Loucy (cell line): Measurements from ENCODE around the gene NSUN6.

ENCODE experiments used
- H2AFZ ChIP-seq: fragments of 200-600 bp; sonication (generic); 2 replicates; pipeline ENCODE4 v1.6.0; 2016; ENCODE audit warnings: antibody characterized with exemption, mild to moderate bottlenecking, low read length, moderate library complexity
- H3F3A ChIP-seq: fragments of 200-600 bp; 2 replicates; pipeline ENCODE4 v1.6.0; 2016; ENCODE audit warnings: antibody characterized with exemption, low read depth, mild to moderate bottlenecking
- H3K27me3 ChIP-seq: fragments of 200-600 bp; sonication (generic); 2 replicates; pipeline ENCODE4 v1.6.1; 2014; ENCODE audit warnings: low read length, mild to moderate bottlenecking; ENCODE audit not compliant: insufficient read depth, poor library complexity, severe bottlenecking
- H3K36me3 ChIP-seq: fragments of 200-600 bp; sonication (generic); 2 replicates; pipeline ENCODE4 v1.6.1; 2016; ENCODE audit warnings: low read length; ENCODE audit not compliant: insufficient read depth
- H3K4me1 ChIP-seq: fragments of 200-600 bp; sonication (generic); 2 replicates; pipeline ENCODE4 v1.5.1; 2014; ENCODE audit warnings: low read length, mild to moderate bottlenecking; ENCODE audit not compliant: insufficient read depth, poor library complexity, severe bottlenecking
- H3K4me2 ChIP-seq: fragments of 200-600 bp; sonication (generic); 2 replicates; pipeline ENCODE4 v1.6.0; 2014; ENCODE audit warnings: antibody characterized with exemption, low read length, low read depth, mild to moderate bottlenecking; ENCODE audit not compliant: poor library complexity, severe bottlenecking
- H3K4me3 ChIP-seq: fragments of 200-600 bp; sonication (generic); 2 replicates; pipeline ENCODE4 v1.5.1; 2014; ENCODE audit warnings: low read length, mild to moderate bottlenecking, mixed read lengths; ENCODE audit not compliant: poor library complexity, severe bottlenecking
- H3K79me2 ChIP-seq: fragments of 200-600 bp; sonication (generic); 2 replicates; pipeline ENCODE4 v1.6.1; 2014; ENCODE audit warnings: low read length; ENCODE audit not compliant: insufficient read depth
- H3K9ac ChIP-seq: fragments of 200-600 bp; sonication (generic); 2 replicates; pipeline ENCODE4 v1.6.0; 2014; ENCODE audit warnings: mild to moderate bottlenecking, low read depth, low read length, moderate library complexity; ENCODE audit not compliant: poor library complexity, severe bottlenecking
- H3K9me2 ChIP-seq: fragments of 200-600 bp; sonication (generic); replicated peaks from 2 replicates; pipeline ENCODE4 v1.6.1; 2016; ENCODE audit warnings: low read depth, low read length, mixed read lengths
- H3K9me3 ChIP-seq: fragments of 200-600 bp; sonication (generic); 2 replicates; pipeline ENCODE4 v1.6.1; 2014; ENCODE audit warnings: mild to moderate bottlenecking, antibody characterized with exemption, low read length, low read depth; ENCODE audit not compliant: insufficient read depth
- H4K20me1 ChIP-seq: fragments of 200-600 bp; sonication (generic); 2 replicates; pipeline ENCODE4 v1.6.0; 2014; ENCODE audit warnings: antibody characterized with exemption, low read length, mild to moderate bottlenecking; ENCODE audit not compliant: insufficient read depth, poor library complexity, severe bottlenecking
- EZH2phosphoT487 ChIP-seq: fragments of 200-600 bp; IDR thresholded peaks from 2 replicates; pipeline ENCODE4 v1.6.1; 2018; ENCODE audit warnings: antibody characterized with exemption, mild to moderate bottlenecking, moderate library complexity, borderline replicate concordance
- TF ChIP-seq, protein P1 (sequence below): fragments of 200-600 bp; sonication (generic); conservative IDR thresholded peaks from 2 replicates; pipeline ENCODE4 v1.5.1; 2014; ENCODE audit warnings: mild to moderate bottlenecking, antibody characterized with exemption, low read length

The NSUN6 gene

DNA sequence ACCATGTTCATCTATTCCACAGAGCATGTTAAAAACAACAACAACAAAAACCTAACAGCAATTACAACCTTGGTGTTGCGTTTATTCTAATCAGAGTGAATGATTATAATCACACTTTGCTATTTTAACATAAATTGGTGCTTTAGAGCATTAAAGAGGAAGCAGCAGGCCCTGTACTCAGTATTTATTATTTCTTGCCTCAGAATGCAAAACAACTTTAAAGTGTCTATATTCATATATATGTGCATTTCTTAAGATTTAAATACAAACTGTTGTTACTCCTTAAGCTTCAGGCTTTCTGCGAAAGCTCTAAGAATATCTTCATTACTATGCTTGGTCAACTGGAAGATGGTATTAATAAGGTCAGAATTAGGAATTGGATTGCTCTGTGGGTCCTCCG lies 29.4 kb upstream of the NSUN6 start:
- H3K4me3 ChIP-seq, result no peak overlapping the region
- H2AFZ ChIP-seq, result no peak overlapping the region
- TF ChIP-seq, protein P1, sequence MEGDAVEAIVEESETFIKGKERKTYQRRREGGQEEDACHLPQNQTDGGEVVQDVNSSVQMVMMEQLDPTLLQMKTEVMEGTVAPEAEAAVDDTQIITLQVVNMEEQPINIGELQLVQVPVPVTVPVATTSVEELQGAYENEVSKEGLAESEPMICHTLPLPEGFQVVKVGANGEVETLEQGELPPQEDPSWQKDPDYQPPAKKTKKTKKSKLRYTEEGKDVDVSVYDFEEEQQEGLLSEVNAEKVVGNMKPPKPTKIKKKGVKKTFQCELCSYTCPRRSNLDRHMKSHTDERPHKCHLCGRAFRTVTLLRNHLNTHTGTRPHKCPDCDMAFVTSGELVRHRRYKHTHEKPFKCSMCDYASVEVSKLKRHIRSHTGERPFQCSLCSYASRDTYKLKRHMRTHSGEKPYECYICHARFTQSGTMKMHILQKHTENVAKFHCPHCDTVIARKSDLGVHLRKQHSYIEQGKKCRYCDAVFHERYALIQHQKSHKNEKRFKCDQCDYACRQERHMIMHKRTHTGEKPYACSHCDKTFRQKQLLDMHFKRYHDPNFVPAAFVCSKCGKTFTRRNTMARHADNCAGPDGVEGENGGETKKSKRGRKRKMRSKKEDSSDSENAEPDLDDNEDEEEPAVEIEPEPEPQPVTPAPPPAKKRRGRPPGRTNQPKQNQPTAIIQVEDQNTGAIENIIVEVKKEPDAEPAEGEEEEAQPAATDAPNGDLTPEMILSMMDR, result no peak
- H3K9me2 ChIP-seq, result no peaks in the 10 kb centered on the region
- H3K4me1 ChIP-seq, result no peaks in the 10 kb centered on the region
- no peaks in the 10 kb centered on the region for H3F3A ChIP-seq
- H3K9ac ChIP-seq, result no peak overlapping the region
- no peaks in the 10 kb centered on the region for H3K79me2 ChIP-seq
- no peak overlapping the region for H3K4me2 ChIP-seq
- no peaks in the 10 kb centered on the region for H3K9me3 ChIP-seq
- H3K27me3 ChIP-seq, result no peaks in the 10 kb centered on the region
- peaks cover 23% of the 10 kb centered on the region for H3K36me3 ChIP-seq
- peaks cover 6% of the 10 kb centered on the region for H4K20me1 ChIP-seq

DNA sequence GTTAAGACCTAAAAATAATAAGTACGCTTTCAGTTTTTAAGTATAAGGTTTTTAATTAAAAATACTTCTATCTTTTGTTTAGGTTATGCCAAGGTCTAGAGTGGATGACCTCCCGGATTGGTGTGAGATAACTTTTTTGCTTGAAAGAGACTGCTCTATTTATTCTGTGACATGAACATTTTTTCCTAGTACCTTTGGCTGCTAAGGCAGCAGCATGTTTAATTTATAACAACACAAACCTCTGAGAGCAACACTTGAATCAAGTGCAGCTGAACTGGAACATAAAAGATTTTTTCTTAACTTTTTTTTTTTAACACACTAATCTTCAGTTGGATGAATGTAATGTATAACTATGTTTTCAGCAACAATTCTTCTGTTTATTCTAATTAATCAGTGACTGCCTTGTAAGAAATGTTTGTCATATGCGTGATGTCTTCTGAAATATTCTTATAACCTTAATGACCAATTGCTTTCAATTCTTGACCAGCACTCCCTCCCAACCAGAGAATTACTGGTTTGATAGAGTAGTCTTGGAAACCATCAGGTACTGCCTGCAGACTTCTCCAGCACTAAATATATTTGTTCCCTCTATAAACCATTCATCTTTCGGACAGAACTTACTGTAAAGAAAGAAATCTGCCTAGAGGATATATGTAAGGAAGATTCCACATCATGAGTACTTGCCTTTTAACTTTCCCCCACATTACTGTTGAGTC lies 23.9 kb upstream of the NSUN6 start:
- Histone ChIP-seq H3K36me3 (peaks cover 72% of the 10 kb centered on the region), H3K9ac (no peak overlapping the region)
- TF ChIP-seq, protein P1, result no peak
- no peak for TF ChIP-seq EZH2phosphoT487

DNA sequence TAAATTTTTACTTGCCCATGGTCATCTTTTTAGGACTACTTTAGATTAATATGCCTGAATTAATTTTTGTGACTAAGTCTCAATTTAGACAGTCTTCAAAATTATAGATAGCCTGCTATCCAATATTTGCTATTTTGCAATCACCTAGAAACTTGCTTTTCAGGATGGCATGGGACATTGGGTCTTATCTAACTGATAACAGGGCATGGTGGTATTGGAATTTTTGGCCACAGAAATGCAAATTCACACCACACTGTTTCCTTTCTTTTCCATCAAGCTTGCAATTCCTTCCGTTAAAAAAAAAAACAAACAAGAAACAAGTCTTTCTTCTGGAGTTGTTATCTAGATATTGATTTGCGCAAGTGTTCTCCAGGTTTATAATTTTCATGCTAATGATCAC lies 16.6 kb upstream of the NSUN6 start:
- Histone ChIP-seq H4K20me1 (peaks cover 76% of the 10 kb centered on the region), H3K4me3 (no peak overlapping the region), H3K36me3 (peaks cover 50% of the 10 kb centered on the region), H3K27me3 (no peaks in the 10 kb centered on the region), H3K9ac (no peak overlapping the region), H3K4me2 (no peak overlapping the region), H3K79me2 (peaks cover 87% of the 10 kb centered on the region), H3F3A (no peaks in the 10 kb centered on the region), H3K4me1 (peaks cover 29% of the 10 kb centered on the region), H3K9me2 (no peaks in the 10 kb centered on the region), H2AFZ (no peak overlapping the region), H3K9me3 (no peaks in the 10 kb centered on the region)
- no peak for TF ChIP-seq EZH2phosphoT487
- TF ChIP-seq, protein P1, result no peak

More for the DNA sequence above, 23.9 kb upstream of the NSUN6 start:
- H2AFZ ChIP-seq, result no peak overlapping the region
- H3K9me2 ChIP-seq, result no peaks in the 10 kb centered on the region
- no peaks in the 10 kb centered on the region for H3F3A ChIP-seq
- H3K4me3 ChIP-seq, result no peak overlapping the region
- H3K27me3 ChIP-seq, result no peaks in the 10 kb centered on the region
- H4K20me1 ChIP-seq, result peaks cover 22% of the 10 kb centered on the region
- no peaks in the 10 kb centered on the region for H3K9me3 ChIP-seq
- peaks cover 25% of the 10 kb centered on the region for H3K79me2 ChIP-seq
- peaks cover 4% of the 10 kb centered on the region for H3K4me1 ChIP-seq
- no peak overlapping the region for H3K4me2 ChIP-seq
